HepG2 (cell line): ENCODE data around the gene CNTN4. TPM values are rescaled to one million over a fixed set of nuclear protein-coding genes. Genes with fewer than 3 reads are reported as not detected.

ENCODE experiments used
- ATAC-seq: fragments of 200-7000 bp; cut with Tn5 transposase; 3 replicates; pipeline ENCODE4 v1.9.1; 2020; ENCODE audit warnings: mild to moderate bottlenecking, moderate library complexity
- BruUV-seq: library from RNA; stranded (reverse); fragments of 400-500 nt; replicated peaks from 2 replicates; lab custom pipeline; 2021; lab: Mats Ljungman, UMichigan
- CTCF ChIA-PET: fragments of 300-600 bp; formaldehyde crosslinking; extraction: SDS; loops from one replicate; lab custom pipeline; 2021; ENCODE audit warnings: low total read pairs, inconsistent platforms, low intra/inter-chr PET ratio; lab: Yijun Ruan, JAX
- POLR2A ChIA-PET: fragments of 350-600 bp; sonication (Branson Sonifier 250); formaldehyde crosslinking; loops from one replicate; lab custom pipeline; 2020; ENCODE audit warnings: antibody characterized with exemption, inconsistent platforms; lab: Yijun Ruan, JAX
- DNase-seq: peaks from one replicate; pipeline ENCODE4 v3.0.0-alpha.2; 2015; ENCODE audit warnings: low spot score
- FAIRE-seq: peaks from 3 replicates; lab custom pipeline; 2011; peaks lifted over from hg19 to GRCh38; lab: Jason Lieb, UNC
- H2AFZ ChIP-seq: one replicate; pipeline ENCODE4 v1.6.1; 2011; ENCODE audit warnings: low read length, inconsistent platforms
- H3K27ac ChIP-seq: fragments of 300-600 bp; 3 replicates; pipeline ENCODE4 v1.8.0; 2011; ENCODE audit warnings: mixed run types, mild to moderate bottlenecking, mixed read lengths, low read length, inconsistent platforms; ENCODE audit not compliant: insufficient read depth; ENCODE audit errors: extremely low read length
- H3K27me3 ChIP-seq, 2 experiments: fragments of 200-600 bp in 1 of 2; 2 replicates in 1 of 2; 3 replicates in 1 of 2; pipeline versions ENCODE4 v1.6.0 to v1.8.0; 2011; ENCODE audit warnings: low read length in 2 of 2, mild to moderate bottlenecking in 2 of 2, moderate library complexity in 2 of 2, inconsistent platforms in 1 of 2; ENCODE audit not compliant: insufficient read depth in 2 of 2, control insufficient read depth in 1 of 2
- H3K36me3 ChIP-seq, 2 experiments: fragments of 200-600 bp in 1 of 2; replicated peaks in 1 of 2; 2 replicates in 1 of 2; 3 replicates in 1 of 2; pipeline versions ENCODE4 v1.5.1 to v1.8.0; 2011; ENCODE audit warnings: low read length in 2 of 2, inconsistent platforms in 1 of 2; ENCODE audit not compliant: insufficient read depth in 2 of 2, control insufficient read depth in 1 of 2
- H3K4me1 ChIP-seq: 2 replicates; pipeline ENCODE4 v1.5.1; 2012; ENCODE audit warnings: low read length, inconsistent platforms; ENCODE audit not compliant: insufficient read depth
- H3K4me2 ChIP-seq: 2 replicates; pipeline ENCODE4 v1.6.0; 2011; ENCODE audit warnings: low read depth, low read length, inconsistent platforms
- H3K4me3 ChIP-seq, 3 experiments: fragments of 200-600 bp in 1 of 3; sonication (generic), shearing (Covaris generic) in 1 of 3; replicated peaks in 1 of 3; 2 replicates each; pipeline ENCODE4 v1.5.1; 2011 to 2016; ENCODE audit warnings: low read length in 3 of 3, inconsistent platforms in 2 of 3, low read depth in 2 of 3, mild to moderate bottlenecking in 2 of 3, control low read depth in 1 of 3, mixed read lengths in 1 of 3; ENCODE audit not compliant: insufficient read depth in 1 of 3
- H3K79me2 ChIP-seq: one replicate; pipeline ENCODE4 v1.6.1; 2011; ENCODE audit warnings: low read length, inconsistent platforms; ENCODE audit not compliant: insufficient read depth
- H3K9ac ChIP-seq: 2 replicates; pipeline ENCODE4 v1.6.0; 2011; ENCODE audit warnings: mild to moderate bottlenecking, low read depth, low read length, inconsistent platforms; ENCODE audit not compliant: insufficient read depth
- H3K9me3 ChIP-seq: 2 replicates; pipeline ENCODE4 v1.5.1; 2012; ENCODE audit warnings: mild to moderate bottlenecking, low read length
- H4K20me1 ChIP-seq: 2 replicates; pipeline ENCODE4 v1.6.0; 2011; ENCODE audit warnings: inconsistent platforms, mild to moderate bottlenecking, low read length, moderate library complexity; ENCODE audit not compliant: insufficient read depth
- ELF3 ChIP-seq: IDR thresholded peaks from 2 replicates; pipeline ENCODE4 v1.6.1; 2016; ENCODE audit warnings: missing genetic modification reagents, missing compliant biosample characterization
- FOXM1 ChIP-seq: sonication (generic); formaldehyde crosslinking; IDR thresholded peaks from 2 replicates; pipeline ENCODE4 v1.5.0; 2020; ENCODE audit warnings: missing genetic modification reagents
- NCOA2 ChIP-seq: sonication (generic); formaldehyde crosslinking; IDR thresholded peaks from 2 replicates; pipeline ENCODE4 v1.8.0; 2022; ENCODE audit warnings: inconsistent platforms
- PCBP1 ChIP-seq: fragments of 200-400 bp; formaldehyde crosslinking; IDR thresholded peaks from 2 replicates; pipeline ENCODE4 v1.6.1; 2017; ENCODE audit warnings: mild to moderate bottlenecking, low read depth, low read length, borderline replicate concordance
- SRY ChIP-seq: sonication (generic); formaldehyde crosslinking; IDR thresholded peaks from 2 replicates; pipeline ENCODE4 v1.8.0; 2022; ENCODE audit warnings: mild to moderate bottlenecking, missing genetic modification reagents
- ZBTB8A ChIP-seq: sonication (generic); formaldehyde crosslinking; IDR thresholded peaks from 2 replicates; pipeline ENCODE4 v1.4.0; 2020; ENCODE audit warnings: mild to moderate bottlenecking, low read depth, missing genetic modification reagents, borderline replicate concordance
- ZFP41 ChIP-seq: sonication (generic); formaldehyde crosslinking; IDR thresholded peaks from 2 replicates; pipeline ENCODE4 v1.4.0; 2020; ENCODE audit warnings: mild to moderate bottlenecking, missing genetic modification reagents, borderline replicate concordance
- ZFX ChIP-seq: sonication (generic); formaldehyde crosslinking; IDR thresholded peaks from 2 replicates; pipeline ENCODE4 v1.4.0; 2020; ENCODE audit warnings: mild to moderate bottlenecking, low read depth, missing genetic modification reagents, moderate library complexity
- ZNF12 ChIP-seq: sonication (generic); formaldehyde crosslinking; IDR thresholded peaks from 2 replicates; pipeline ENCODE4 v1.5.0; 2020; ENCODE audit warnings: missing genetic modification reagents
- ZNF432 ChIP-seq: sonication (generic); formaldehyde crosslinking; IDR thresholded peaks from 2 replicates; pipeline ENCODE4 v1.5.0; 2020; ENCODE audit warnings: missing genetic modification reagents, mild to moderate bottlenecking, borderline replicate concordance
- ZNF564 ChIP-seq: sonication (generic); formaldehyde crosslinking; IDR thresholded peaks from 2 replicates; pipeline ENCODE4 v1.8.1; 2023; ENCODE audit warnings: mild to moderate bottlenecking, missing genetic modification reagents
- ZNF761 ChIP-seq: sonication (generic); formaldehyde crosslinking; conservative IDR thresholded peaks from 2 replicates; pipeline ENCODE4 v1.4.0; 2020; ENCODE audit warnings: mild to moderate bottlenecking, missing genetic modification reagents
- ZNF772 ChIP-seq: sonication (generic); formaldehyde crosslinking; IDR thresholded peaks from 2 replicates; pipeline ENCODE4 v1.5.0; 2020; ENCODE audit warnings: mild to moderate bottlenecking, missing genetic modification reagents
- WGBS: methylation state at CpG from one replicate; pipeline ENCODE4 v1.1.6; 2017; ENCODE audit warnings: low lambda C conversion rate; 5-methylcytosine and 5-hydroxymethylcytosine counted together
- in situ Hi-C: cut with HindIII; loops from 2 replicates; pipeline ENCODE4 v1.10.0; 2017; ENCODE audit warnings: low pct_unique_long_range_greater_than_20kb; ENCODE audit not compliant: extremely low pct_ligation_motif_present
- intact Hi-C: fragments of 100-400 bp; cut with micrococcal nuclease; formaldehyde crosslinking; loops from one replicate; pipeline ENCODE4 v1.10.0; 2022; ENCODE audit not compliant: unreplicated experiment
- polyA plus RNA-seq, 8 experiments: library from polyadenylated mRNA; depleted of rRNA in 3 of 8; stranded (reverse) in 7 of 8; unstranded in 1 of 8; fragments of >200 nt; fragmentation: Illumina TruSeq in 4 of 8; extraction: Trizol in 4 of 8; gene quantifications; 2 replicates each; pipeline versions ENCODE4 v1.2.1 to v1.2.3, GENCODE V29; 2011 to 2016; ENCODE audit warnings: low read depth in 4 of 8, missing spikeins in 1 of 8, mixed read lengths in 1 of 8; ENCODE audit not compliant: insufficient read depth in 1 of 8
- total RNA-seq, 5 experiments: library from RNA; depleted of rRNA; stranded (reverse); fragments of >200 nt; fragmentation: Illumina TruSeq; extraction: Trizol; gene quantifications; 2 replicates each; pipeline ENCODE4 v1.2.3, GENCODE V29; 2016; ENCODE audit warnings: low read depth in 1 of 5
- TF ChIP-seq, protein P1 (sequence below): sonication (generic); formaldehyde crosslinking; IDR thresholded peaks from 2 replicates; pipeline ENCODE4 v1.4.0; 2020; ENCODE audit warnings: missing genetic modification reagents
- TF ChIP-seq, protein P2 (sequence below): sonication (generic); formaldehyde crosslinking; IDR thresholded peaks from 2 replicates; pipeline ENCODE4 v1.5.0; 2020; ENCODE audit warnings: missing genetic modification reagents, mild to moderate bottlenecking, borderline replicate concordance

Gene CNTN4
- total and polyA plus RNA-seq, 2 of the 13 experiments (the other 11 are each of a cell fraction or from before 2014, with no cell fraction given), result 0.01 to 0.13 TPM

DNA sequence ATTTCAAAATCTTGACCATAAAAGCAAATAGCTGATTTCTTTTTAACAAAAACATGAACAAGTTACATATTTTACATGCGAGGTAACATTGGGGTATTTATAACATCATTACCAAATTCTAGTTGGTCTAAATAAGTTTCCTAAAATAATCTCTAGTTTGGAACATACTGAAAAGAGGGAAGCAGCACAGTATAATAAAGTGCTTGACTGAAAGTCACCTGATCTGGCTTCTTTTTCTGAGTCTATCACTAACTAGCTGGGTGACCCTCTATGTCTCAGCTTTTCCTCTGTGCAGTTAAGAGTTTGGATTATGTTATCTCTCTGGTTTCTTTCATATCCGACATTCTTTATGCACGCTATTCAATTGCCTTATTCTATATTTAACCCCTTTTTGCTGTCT lies 19.8 kb upstream of the CNTN4 start:
- H3K79me2 ChIP-seq, result no peaks in the 10 kb centered on the region
- no peak for DNase-seq
- no peaks in the 10 kb centered on the region for H4K20me1 ChIP-seq
- H3K9me3 ChIP-seq, result peaks cover 44% of the 10 kb centered on the region
- POLR2A ChIA-PET, result no interaction called here
- in situ Hi-C loops (no loop called here), intact Hi-C loops (no loop called here)
- FAIRE-seq, result no peak
- H3K9ac ChIP-seq, result no peak overlapping the region
- no peak overlapping the region for H3K27ac ChIP-seq
- H3K36me3 ChIP-seq, result no peaks in the 10 kb centered on the region
- no peak overlapping the region for H3K4me3 ChIP-seq
- H3K27me3 ChIP-seq, result no peaks in the 10 kb centered on the region
- ATAC-seq, result no peak
- no peaks in the 10 kb centered on the region for H3K4me1 ChIP-seq
- 6% methylated on average over 3 of the region's 3 CpGs for WGBS
- H3K4me2 ChIP-seq, result no peak overlapping the region
- TF ChIP-seq ELF3 (CRISPR knock-in tag), result no peak
- no peak for TF ChIP-seq ZNF772
- TF ChIP-seq PCBP1, result no peak
- TF ChIP-seq ZFX (CRISPR knock-in tag), result no peak
- TF ChIP-seq SRY (CRISPR knock-in tag), result no peak
- TF ChIP-seq ZNF564 (CRISPR knock-in tag), result no peak
- TF ChIP-seq ZNF12 (CRISPR knock-in tag), result no peak
- no peak for TF ChIP-seq ZNF432 (CRISPR knock-in tag)
- TF ChIP-seq, protein P1, sequence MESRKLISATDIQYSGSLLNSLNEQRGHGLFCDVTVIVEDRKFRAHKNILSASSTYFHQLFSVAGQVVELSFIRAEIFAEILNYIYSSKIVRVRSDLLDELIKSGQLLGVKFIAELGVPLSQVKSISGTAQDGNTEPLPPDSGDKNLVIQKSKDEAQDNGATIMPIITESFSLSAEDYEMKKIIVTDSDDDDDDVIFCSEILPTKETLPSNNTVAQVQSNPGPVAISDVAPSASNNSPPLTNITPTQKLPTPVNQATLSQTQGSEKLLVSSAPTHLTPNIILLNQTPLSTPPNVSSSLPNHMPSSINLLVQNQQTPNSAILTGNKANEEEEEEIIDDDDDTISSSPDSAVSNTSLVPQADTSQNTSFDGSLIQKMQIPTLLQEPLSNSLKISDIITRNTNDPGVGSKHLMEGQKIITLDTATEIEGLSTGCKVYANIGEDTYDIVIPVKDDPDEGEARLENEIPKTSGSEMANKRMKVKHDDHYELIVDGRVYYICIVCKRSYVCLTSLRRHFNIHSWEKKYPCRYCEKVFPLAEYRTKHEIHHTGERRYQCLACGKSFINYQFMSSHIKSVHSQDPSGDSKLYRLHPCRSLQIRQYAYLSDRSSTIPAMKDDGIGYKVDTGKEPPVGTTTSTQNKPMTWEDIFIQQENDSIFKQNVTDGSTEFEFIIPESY, result no peak
- TF ChIP-seq ZNF761 (CRISPR knock-in tag), result no peak
- TF ChIP-seq, protein P2, sequence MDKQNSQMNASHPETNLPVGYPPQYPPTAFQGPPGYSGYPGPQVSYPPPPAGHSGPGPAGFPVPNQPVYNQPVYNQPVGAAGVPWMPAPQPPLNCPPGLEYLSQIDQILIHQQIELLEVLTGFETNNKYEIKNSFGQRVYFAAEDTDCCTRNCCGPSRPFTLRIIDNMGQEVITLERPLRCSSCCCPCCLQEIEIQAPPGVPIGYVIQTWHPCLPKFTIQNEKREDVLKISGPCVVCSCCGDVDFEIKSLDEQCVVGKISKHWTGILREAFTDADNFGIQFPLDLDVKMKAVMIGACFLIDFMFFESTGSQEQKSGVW, result no peak
- no peak for TF ChIP-seq ZFP41 (CRISPR knock-in tag)
- no peak for TF ChIP-seq NCOA2 (CRISPR knock-in tag)
- no peak for TF ChIP-seq FOXM1 (CRISPR knock-in tag)
- no peak for TF ChIP-seq ZBTB8A
- TF ChIP-seq, all 625 proteins: peak for 0
- CTCF ChIA-PET, result no interaction called here
- no peak overlapping the region for H2AFZ ChIP-seq
- no TSS peak for BruUV-seq
